Stimulated activated CD4-positive, alpha-beta T cell treated with anti-CD3 and anti-CD28 coated beads, Interleukin-2, amount 100 ng/mL, for 24 hours (primary cell): Measurements from ENCODE around the gene PSMG4.

Experiments used
- DNase-seq, 2 donors: peaks; one replicate each; pipeline ENCODE4 v3.0.0-alpha.2; 2020

Gene PSMG4

GRCh38 chr6:3291987-3292386 lies 33.2 kb downstream of the PSMG4 start:
- DNase-seq: no peak

- DNase-seq: no peak
These were observed 33.9 kb downstream of the PSMG4 start for GRCh38 chr6:3292431-3293197.

GRCh38 chr6:3293271-3294155 lies 34.8 kb downstream of the PSMG4 start:
- DNase-seq: no peak

GRCh38 chr6:3294396-3294795 lies 35.6 kb downstream of the PSMG4 start:
- no peak for DNase-seq

GRCh38 chr6:3294921-3295871 lies 36.4 kb downstream of the PSMG4 start:
- no peak for DNase-seq

GRCh38 chr6:3296078-3296477 lies 37.3 kb downstream of the PSMG4 start:
- DNase-seq: no peak

GRCh38 chr6:3296537-3296936 lies 37.8 kb downstream of the PSMG4 start:
- DNase-seq: no peak

GRCh38 chr6:3297006-3297405 lies 38.3 kb downstream of the PSMG4 start:
- no peak for DNase-seq

GRCh38 chr6:3297909-3298308 lies 39.2 kb downstream of the PSMG4 start:
- no peak for DNase-seq

GRCh38 chr6:3299221-3299620 lies 40.5 kb downstream of the PSMG4 start:
- DNase-seq: no peak

GRCh38 chr6:3301506-3301905 lies 42.8 kb downstream of the PSMG4 start:
- no peak for DNase-seq

- no peak for DNase-seq
These were observed 45.2 kb downstream of the PSMG4 start for GRCh38 chr6:3303795-3304411.

- DNase-seq: no peak
These were observed 45.9 kb downstream of the PSMG4 start for GRCh38 chr6:3304500-3305215.

- DNase-seq: no peak
These were observed 46.4 kb downstream of the PSMG4 start for GRCh38 chr6:3305216-3305565.

- DNase-seq: no peak
These were observed 47.1 kb downstream of the PSMG4 start for GRCh38 chr6:3305831-3306230.

- no peak for DNase-seq
These were observed 48.1 kb downstream of the PSMG4 start for GRCh38 chr6:3306848-3307247.

- no peak for DNase-seq
These were observed 48.7 kb downstream of the PSMG4 start for GRCh38 chr6:3307436-3307835.

GRCh38 chr6:3308106-3308505 lies 49.4 kb downstream of the PSMG4 start:
- DNase-seq: no peak

GRCh38 chr6:3309391-3310050 lies 50.8 kb downstream of the PSMG4 start:
- no peak for DNase-seq

- no peak for DNase-seq
These were observed 51.3 kb downstream of the PSMG4 start for GRCh38 chr6:3310051-3310448.

GRCh38 chr6:3310703-3311102 lies 52.0 kb downstream of the PSMG4 start:
- no peak for DNase-seq
